ENCODE results near the gene AGPAT3. TPM values are rescaled to one million over a fixed set of nuclear protein-coding genes. Genes with fewer than 3 reads are reported as not detected.

The AGPAT3 gene
- total RNA-seq, 4 donors from 2014 or later = 28.0 to 36.5 (median 32.2) TPM

GRCh38 chr21:43900078-43900385 lies 35.0 kb downstream of the AGPAT3 start:
- H3K9me3 ChIP-seq = no peaks in the 10 kb centered on the region
- WGBS = 80% methylated on average over 1 of the region's 1 CpG
- peaks cover 0 to 24% (median 7%) of the 10 kb centered on the region in 4 donors for H3K36me3 ChIP-seq
- no peak for DNase-seq (ENCODE audit: extremely low spot score)
- intact Hi-C loops (cut with DNase I) = no loop called here
- no peak overlapping the region for H3K4me3 ChIP-seq
- no peaks in the 10 kb centered on the region for H3K27me3 ChIP-seq
- H3K27ac ChIP-seq (replicated peaks in 1 of 4) = no peak overlapping the region
- TF ChIP-seq POLR2A (IDR thresholded peaks at IDR 0.05; ENCODE audit: low read depth) (no peak), EP300 (IDR thresholded peaks at IDR 0.05) (no peak), POLR2AphosphoS5 (IDR thresholded peaks at IDR 0.05) (no peak), CTCF (IDR thresholded peaks at IDR 0.05) (no peak)
- H3K4me1 ChIP-seq = peaks cover 13 to 24% (median 16%) of the 10 kb centered on the region in 4 donors

- no peak for DNase-seq (ENCODE audit: extremely low spot score)
- no peak overlapping the region for H3K27ac ChIP-seq (replicated peaks in 1 of 4)
- H3K9me3 ChIP-seq = no peaks in the 10 kb centered on the region
- H3K4me3 ChIP-seq = no peak overlapping the region
- intact Hi-C loops (cut with DNase I) = no loop called here
- peaks cover 13 to 21% (median 16%) of the 10 kb centered on the region in 4 donors for H3K4me1 ChIP-seq
- WGBS = 94% methylated on average over 6 of the region's 6 CpGs
- peaks cover 0 to 28% (median 10%) of the 10 kb centered on the region in 4 donors for H3K36me3 ChIP-seq
- H3K27me3 ChIP-seq = no peaks in the 10 kb centered on the region
- TF ChIP-seq POLR2AphosphoS5 (IDR thresholded peaks at IDR 0.05) = no peak
- TF ChIP-seq CTCF (IDR thresholded peaks at IDR 0.05) = no peak
- no peak for TF ChIP-seq EP300 (IDR thresholded peaks at IDR 0.05)
- TF ChIP-seq POLR2A (IDR thresholded peaks at IDR 0.05; ENCODE audit: low read depth) = no peak
Measured at GRCh38 chr21:43900690-43901089, 35.7 kb downstream of the AGPAT3 start.

- 52% methylated on average over 6 of the region's 6 CpGs for WGBS
- TF ChIP-seq POLR2AphosphoS5 (IDR thresholded peaks at IDR 0.05) (peak; percentile 27 to 28), EP300 (IDR thresholded peaks at IDR 0.05) (no peak), POLR2A (IDR thresholded peaks at IDR 0.05; ENCODE audit: low read depth) (no peak)
- intact Hi-C loops (cut with DNase I) = no loop called here
Measured at GRCh38 chr21:43902441-43902840, 37.4 kb downstream of the AGPAT3 start.

GRCh38 chr21:43903451-43904091 lies 38.5 kb downstream of the AGPAT3 start:
- H3K36me3 ChIP-seq = peaks cover 0 to 42% (median 18%) of the 10 kb centered on the region in 4 donors
- H3K27me3 ChIP-seq = no peaks in the 10 kb centered on the region
- WGBS = 75% methylated on average over 24 of the region's 26 CpGs
- no peaks in the 10 kb centered on the region for H3K9me3 ChIP-seq
- no peak for TF ChIP-seq EP300 (IDR thresholded peaks at IDR 0.05)
- TF ChIP-seq POLR2A (IDR thresholded peaks at IDR 0.05; ENCODE audit: low read depth) = no peak
- no peak for TF ChIP-seq POLR2AphosphoS5 (IDR thresholded peaks at IDR 0.05)
- no peak for TF ChIP-seq CTCF (IDR thresholded peaks at IDR 0.05)
- peak overlapping the region in 1 of 4 donors; percentile 9 for H3K27ac ChIP-seq (replicated peaks in 1 of 4)
- H3K4me1 ChIP-seq = peaks cover 13 to 25% (median 21%) of the 10 kb centered on the region in 4 donors
- no peak for DNase-seq (ENCODE audit: extremely low spot score)
- intact Hi-C loops (cut with DNase I) = no loop called here
- no peak overlapping the region for H3K4me3 ChIP-seq

More at GRCh38 chr21:43902441-43902840, 37.4 kb downstream of the AGPAT3 start:
- peaks cover 0 to 42% (median 18%) of the 10 kb centered on the region in 4 donors for H3K36me3 ChIP-seq
- H3K4me1 ChIP-seq = peaks cover 13 to 21% (median 16%) of the 10 kb centered on the region in 4 donors
- peak overlapping the region in 2 of 4 donors; percentile 4 to 23 for H3K27ac ChIP-seq (replicated peaks in 1 of 4)
- H3K9me3 ChIP-seq = no peaks in the 10 kb centered on the region
- H3K4me3 ChIP-seq = no peak overlapping the region
- DNase-seq (ENCODE audit: extremely low spot score) = no peak
- no peaks in the 10 kb centered on the region for H3K27me3 ChIP-seq

- Histone ChIP-seq H3K4me3 (no peak overlapping the region), H3K4me1 (peaks cover 13 to 27% (median 21%) of the 10 kb centered on the region in 4 donors), H3K27ac (replicated peaks in 1 of 4) (no peak overlapping the region), H3K36me3 (peaks cover 0 to 36% (median 18%) of the 10 kb centered on the region in 4 donors), H3K9me3 (no peaks in the 10 kb centered on the region), H3K27me3 (no peaks in the 10 kb centered on the region)
- TF ChIP-seq POLR2AphosphoS5 (IDR thresholded peaks at IDR 0.05) = no peak
- TF ChIP-seq POLR2A (IDR thresholded peaks at IDR 0.05; ENCODE audit: low read depth) = no peak
- TF ChIP-seq CTCF (IDR thresholded peaks at IDR 0.05) = no peak
- TF ChIP-seq EP300 (IDR thresholded peaks at IDR 0.05) = no peak
- 93% methylated on average over 6 of the region's 14 CpGs for WGBS
- intact Hi-C loops (cut with DNase I) = no loop called here
- DNase-seq (ENCODE audit: extremely low spot score) = no peak
Measured at GRCh38 chr21:43904331-43904781, 39.3 kb downstream of the AGPAT3 start.

Data from esophagus muscularis mucosa (tissue), 4 donors.